Ammon's horn (tissue), 1 donor: ENCODE measurements around the gene OR5K2.

Experiments used
- DNase-seq: peaks from one replicate; pipeline ENCODE4 v3.0.0-alpha.2; 2016; ENCODE audit warnings: low spot score

OR5K2 gene

GRCh38 chr3:98522544-98523281 lies 25.2 kb downstream of the OR5K2 start, which contains the start of gene CLDND1:
TSS of gene CLDND1 (minus strand) at chr3:98522902. CDS start at chr3:98521424, 1,478 bp downstream.
- DNase-seq, result peak; percentile 98

- no peak for DNase-seq
These were observed 28.0 kb downstream of the OR5K2 start for GRCh38 chr3:98525494-98525893.

- no peak for DNase-seq
These were observed 31.2 kb downstream of the OR5K2 start for GRCh38 chr3:98528474-98529346.

- DNase-seq, result no peak
These were observed 32.5 kb downstream of the OR5K2 start for GRCh38 chr3:98529856-98530459.

GRCh38 chr3:98530676-98531075 lies 33.2 kb downstream of the OR5K2 start:
- no peak for DNase-seq

- no peak for DNase-seq
These were observed 34.3 kb downstream of the OR5K2 start, which contains the start of gene GPR15 for GRCh38 chr3:98531622-98532274. TSS of gene GPR15 (plus strand) at chr3:98531978. CDS start at chr3:98532034, 56 bp downstream.

GRCh38 chr3:98532275-98532637 lies 34.8 kb downstream of the OR5K2 start:
- no peak for DNase-seq

GRCh38 chr3:98532709-98533571 lies 35.5 kb downstream of the OR5K2 start:
- no peak for DNase-seq

GRCh38 chr3:98534168-98534567 lies 36.7 kb downstream of the OR5K2 start:
- DNase-seq, result no peak

GRCh38 chr3:98534734-98535133 lies 37.3 kb downstream of the OR5K2 start:
- no peak for DNase-seq

- DNase-seq, result no peak
These were observed 39.1 kb downstream of the OR5K2 start for GRCh38 chr3:98536456-98537017.

- no peak for DNase-seq
These were observed 42.9 kb downstream of the OR5K2 start for GRCh38 chr3:98540346-98540745.

- no peak for DNase-seq
These were observed 44.2 kb downstream of the OR5K2 start for GRCh38 chr3:98541695-98542094.

GRCh38 chr3:98542623-98543022 lies 45.1 kb downstream of the OR5K2 start:
- DNase-seq, result no peak

- DNase-seq, result no peak
These were observed 48.5 kb downstream of the OR5K2 start for GRCh38 chr3:98545940-98546339.
